ENCODE results near the gene DNAJA3. TPM values are rescaled to one million over a fixed set of nuclear protein-coding genes. Genes with fewer than 3 reads are reported as not detected.
A peak's percentile ranks its signal among the peaks of the same experiment; 100 is the strongest.

The DNAJA3 gene
- total and polyA plus RNA-seq, 9 of the 15 experiments (the other 6 are each of a cell fraction or from before 2014, with no cell fraction given) = 8.1 to 105 (median 79.0) TPM

GRCh38 chr16:4382795-4383357 is 42.8 kb upstream of the DNAJA3 start:
- Histone ChIP-seq H2AFZ (ENCODE audit: low read depth, low read length) (no peak overlapping the region), H3K36me3 (ENCODE audit: control insufficient read depth, insufficient read depth, low read length) (peaks cover 53% of the 10 kb centered on the region; the same call in 1 of the 3 replicates), H3K4me1 (replicated peaks in 1 of 2; ENCODE audit: control insufficient read depth in 2 of 2, insufficient read depth in 2 of 2, low read length in 2 of 2) (peaks cover 7 to 39% of the 10 kb centered on the region in 2 experiments; a peak in 4 of 5 replicates), H3K4me3 (no peak overlapping the region), H3K4me2 (ENCODE audit: insufficient read depth, low read length) (no peak overlapping the region), H3K27me3 (ENCODE audit: control insufficient read depth in 2 of 2, insufficient read depth in 2 of 2, low read length in 2 of 2) (no peaks in the 10 kb centered on the region), H3K9me1 (ENCODE audit: control insufficient read depth, insufficient read depth, low read length) (no peaks in the 10 kb centered on the region), H3K9me3 (replicated peaks; ENCODE audit: control insufficient read depth, insufficient read depth, low read depth, low read length) (no peaks in the 10 kb centered on the region), H3K9ac (ENCODE audit: insufficient read depth in 1 of 2, low read depth in 2 of 2, low read length in 2 of 2) (peak overlapping the region in 1 of 2 experiments; percentile 60; a peak in 1 of 4 replicates), H4K20me1 (replicated peaks; ENCODE audit: control insufficient read depth, insufficient read depth, low read length) (no peaks in the 10 kb centered on the region), H3K27ac (ENCODE audit: extremely low read depth, low read depth, low read length) (no peak overlapping the region), H3K79me2 (ENCODE audit: control insufficient read depth, insufficient read depth, low read length) (no peaks in the 10 kb centered on the region)
- BruUV-seq (replicated peaks) = no TSS peak
- POLR2A ChIA-PET = interaction anchor here (0.6 to 1.1 kb wide), 4 partner anchors 25 to 504 kb away, joined by 3 read pairs; no protein-coding TSS in a partner anchor
- in situ Hi-C loops (cut with MboI) (no loop called here), intact Hi-C loops (cut with micrococcal nuclease) (no loop called here)
- CTCF ChIA-PET (ENCODE audit: low intra/inter-chr PET ratio) = no interaction called here
- no peak for FAIRE-seq
- 91% methylated on average over 14 of the region's 21 CpGs for WGBS (ENCODE audit: insufficient coverage, low coverage, missing lambda C conversion rate)
- ATAC-seq = no peak
- TF ChIP-seq POLR2G (IDR thresholded peaks at IDR 0.05; ENCODE audit: low read depth, low read length) (peak; percentile 9; the same call in 1 of the 2 replicates), ASH1L (IDR thresholded peaks at IDR 0.05; ENCODE audit: borderline replicate concordance, low read depth, partially characterized antibody) (no peak)
- peak in 1 of 4 experiments; percentile 10 for DNase-seq (ENCODE audit: extremely low read depth in 1 of 4, low spot score in 3 of 4)

DNA sequence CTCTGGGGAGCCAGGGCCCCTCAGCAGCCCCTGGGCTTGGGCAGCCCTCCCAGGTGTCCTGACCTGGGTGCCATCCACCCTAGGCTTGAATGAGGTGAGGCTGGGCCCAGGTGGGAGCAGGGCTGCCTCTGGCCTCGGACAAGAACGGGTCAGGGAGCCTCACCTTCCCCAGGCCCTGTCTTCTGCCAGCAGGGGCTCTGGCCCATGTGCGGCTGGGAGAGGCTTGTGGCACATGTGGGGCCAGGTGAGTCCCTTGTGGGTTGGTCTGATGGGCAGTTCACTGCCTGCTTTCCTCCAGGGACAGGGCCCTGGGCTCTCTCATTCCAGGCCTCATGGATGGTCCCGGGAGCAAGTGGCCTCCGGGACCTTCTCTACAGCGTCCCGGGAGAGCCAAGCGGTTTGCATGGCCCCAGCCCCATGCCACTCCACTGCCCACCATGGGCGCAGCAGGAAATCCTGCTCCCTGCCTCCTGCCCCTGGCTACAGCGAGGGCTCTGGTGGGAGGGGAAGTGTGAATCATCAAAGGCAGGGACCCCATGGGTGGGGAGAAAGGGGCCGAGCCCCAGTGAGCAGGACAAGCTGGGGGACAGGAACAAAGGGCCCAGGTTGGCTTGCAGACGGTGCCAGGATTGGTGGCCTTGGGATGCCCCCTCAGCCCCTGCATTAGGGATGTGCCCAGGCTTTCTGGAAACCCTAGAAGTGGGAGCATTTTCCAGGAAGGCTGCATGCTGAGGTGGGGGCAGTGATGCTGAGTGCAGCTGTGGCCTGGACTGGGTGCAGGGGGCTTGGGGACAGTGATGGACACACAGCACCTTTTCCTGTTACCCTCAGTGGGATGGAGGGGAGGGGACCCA is 41.9 kb upstream of the DNAJA3 start:
- no peak overlapping the region for H3K4me2 ChIP-seq (ENCODE audit: insufficient read depth, low read length)
- ATAC-seq (no peak), DNase-seq (ENCODE audit: extremely low read depth in 1 of 4, low spot score in 3 of 4) (peak in 2 of 4 experiments; percentile 14 to 15), FAIRE-seq (no peak)
- no peak overlapping the region for H3K4me3 ChIP-seq
- intact Hi-C loops (cut with micrococcal nuclease) = no loop called here
- no peak overlapping the region for H3K9ac ChIP-seq (ENCODE audit: insufficient read depth in 1 of 2, low read depth in 2 of 2, low read length in 2 of 2)
- no peaks in the 10 kb centered on the region for H4K20me1 ChIP-seq (replicated peaks; ENCODE audit: control insufficient read depth, insufficient read depth, low read length)
- no peaks in the 10 kb centered on the region for H3K9me1 ChIP-seq (ENCODE audit: control insufficient read depth, insufficient read depth, low read length)
- H3K79me2 ChIP-seq (ENCODE audit: control insufficient read depth, insufficient read depth, low read length) = no peaks in the 10 kb centered on the region
- ChIA-PET CTCF (ENCODE audit: low intra/inter-chr PET ratio) (no interaction called here), POLR2A (interaction anchor here (0.6 kb wide), 1 partner anchor 353 kb away, joined by 3 read pairs; no protein-coding TSS in a partner anchor)
- no peak overlapping the region for H3K27ac ChIP-seq (ENCODE audit: extremely low read depth, low read depth, low read length)
- no TSS peak for BruUV-seq (replicated peaks)
- peaks cover 58% of the 10 kb centered on the region; the same call in 1 of the 3 replicates for H3K36me3 ChIP-seq (ENCODE audit: control insufficient read depth, insufficient read depth, low read length)
- no peaks in the 10 kb centered on the region for H3K9me3 ChIP-seq (replicated peaks; ENCODE audit: control insufficient read depth, insufficient read depth, low read depth, low read length)
- 95% methylated on average over 10 of the region's 12 CpGs for WGBS (ENCODE audit: insufficient coverage, low coverage, missing lambda C conversion rate)
- in situ Hi-C loops (cut with MboI) = no loop called here
- H3K4me1 ChIP-seq (replicated peaks in 1 of 2; ENCODE audit: control insufficient read depth in 2 of 2, insufficient read depth in 2 of 2, low read length in 2 of 2) = peaks cover 0 to 37% of the 10 kb centered on the region in 2 experiments; a peak in 2 of 5 replicates
- no peaks in the 10 kb centered on the region for H3K27me3 ChIP-seq (ENCODE audit: control insufficient read depth in 2 of 2, insufficient read depth in 2 of 2, low read length in 2 of 2)
- no peak overlapping the region for H2AFZ ChIP-seq (ENCODE audit: low read depth, low read length)
- TF ChIP-seq POLR2B (IDR thresholded peaks at IDR 0.05; ENCODE audit: low read depth, partially characterized antibody) (no peak), SRSF7 (optimal IDR thresholded peaks at IDR 0.05; ENCODE audit: low read depth, low read length) (no peak), ZEB2 (IDR thresholded peaks at IDR 0.05) (no peak), NEUROD1 (IDR thresholded peaks at IDR 0.05; ENCODE audit: borderline replicate concordance, low read depth, low read length, partially characterized antibody) (no peak), POLR2A (conservative IDR thresholded peaks at IDR 0.05) (peak; percentile 19; the same call in 1 of the 2 replicates), RBM15 (IDR thresholded peaks at IDR 0.05; ENCODE audit: insufficient read depth, low read length) (no peak), CCNT2 (IDR thresholded peaks at IDR 0.05; ENCODE audit: borderline replicate concordance, extremely low read depth, insufficient read length, low read depth, low read length) (no peak), TCF3 (CRISPR knock-in tag; IDR thresholded peaks at IDR 0.05) (no peak), ESRRA (IDR thresholded peaks at IDR 0.05; ENCODE audit: borderline replicate concordance, low read depth) (no peak)
- TF ChIP-seq, protein P1, sequence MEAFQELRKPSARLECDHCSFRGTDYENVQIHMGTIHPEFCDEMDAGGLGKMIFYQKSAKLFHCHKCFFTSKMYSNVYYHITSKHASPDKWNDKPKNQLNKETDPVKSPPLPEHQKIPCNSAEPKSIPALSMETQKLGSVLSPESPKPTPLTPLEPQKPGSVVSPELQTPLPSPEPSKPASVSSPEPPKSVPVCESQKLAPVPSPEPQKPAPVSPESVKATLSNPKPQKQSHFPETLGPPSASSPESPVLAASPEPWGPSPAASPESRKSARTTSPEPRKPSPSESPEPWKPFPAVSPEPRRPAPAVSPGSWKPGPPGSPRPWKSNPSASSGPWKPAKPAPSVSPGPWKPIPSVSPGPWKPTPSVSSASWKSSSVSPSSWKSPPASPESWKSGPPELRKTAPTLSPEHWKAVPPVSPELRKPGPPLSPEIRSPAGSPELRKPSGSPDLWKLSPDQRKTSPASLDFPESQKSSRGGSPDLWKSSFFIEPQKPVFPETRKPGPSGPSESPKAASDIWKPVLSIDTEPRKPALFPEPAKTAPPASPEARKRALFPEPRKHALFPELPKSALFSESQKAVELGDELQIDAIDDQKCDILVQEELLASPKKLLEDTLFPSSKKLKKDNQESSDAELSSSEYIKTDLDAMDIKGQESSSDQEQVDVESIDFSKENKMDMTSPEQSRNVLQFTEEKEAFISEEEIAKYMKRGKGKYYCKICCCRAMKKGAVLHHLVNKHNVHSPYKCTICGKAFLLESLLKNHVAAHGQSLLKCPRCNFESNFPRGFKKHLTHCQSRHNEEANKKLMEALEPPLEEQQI (IDR thresholded peaks at IDR 0.05) = no peak
